Neural cell (in vitro differentiated cells): ENCODE results near the gene NUCB1.

Source experiments
- CTCF ChIP-seq: fragments of 450-650 bp; IDR thresholded peaks from 2 replicates; pipeline ENCODE4 v1.5.1; 2014; ENCODE audit warnings: antibody characterized with exemption, mild to moderate bottlenecking, moderate library complexity; ENCODE audit not compliant: poor library complexity, severe bottlenecking
- EP300 ChIP-seq: fragments of 450-650 bp; conservative IDR thresholded peaks from 2 replicates; pipeline ENCODE4 v1.6.1; 2014; ENCODE audit warnings: antibody characterized with exemption, mild to moderate bottlenecking, moderate library complexity; ENCODE audit not compliant: poor library complexity, severe bottlenecking
- POLR2AphosphoS5 ChIP-seq: IDR thresholded peaks from 2 replicates; pipeline ENCODE4 v1.6.1; 2012
- RAD21 ChIP-seq: fragments of 450-650 bp; conservative IDR thresholded peaks from 2 replicates; pipeline ENCODE4 v1.6.1; 2014; ENCODE audit warnings: antibody characterized with exemption, mild to moderate bottlenecking, moderate library complexity
- REST ChIP-seq: IDR thresholded peaks from 2 replicates; pipeline ENCODE4 v1.6.1; 2012; ENCODE audit warnings: borderline replicate concordance
- SMC3 ChIP-seq: fragments of 450-650 bp; conservative IDR thresholded peaks from 2 replicates; pipeline ENCODE4 v1.6.1; 2014; ENCODE audit warnings: antibody characterized with exemption, mild to moderate bottlenecking, moderate library complexity; ENCODE audit not compliant: poor library complexity
- TAF1 ChIP-seq: IDR thresholded peaks from 2 replicates; pipeline ENCODE4 v1.6.1; 2012; ENCODE audit warnings: low read depth

- no peak for TF ChIP-seq EP300
- TF ChIP-seq POLR2AphosphoS5, result no peak
- TF ChIP-seq REST, result no peak
- TF ChIP-seq CTCF, result no peak
- no peak for TF ChIP-seq RAD21
- TF ChIP-seq SMC3, result no peak
- TF ChIP-seq TAF1, result no peak
These were observed 47.1 kb downstream of the NUCB1 start for GRCh38 chr19:48947258-48947542.
